Esophagus muscularis mucosa (tissue), 4 donors: ENCODE measurements around the gene ATXN10. TPM values are rescaled to one million over a fixed set of nuclear protein-coding genes. Genes with fewer than 3 reads are reported as not detected.

Experiments
- DNase-seq: peaks from one replicate; pipeline ENCODE4 v3.0.0-alpha.2; 2017; ENCODE audit errors: extremely low spot score
- H3K27ac ChIP-seq, 4 donors: fragments of 200-600 bp; sonication (generic); replicated peaks in 1 of 4; 1 replicate in 3 of 4; 2 replicates in 1 of 4; pipeline ENCODE4 v1.5.1; 2016 to 2019; ENCODE audit warnings: mild to moderate bottlenecking in 1 of 4
- H3K27me3 ChIP-seq, 4 donors: fragments of 200-600 bp; sonication (generic); one replicate each; pipeline versions ENCODE4 v1.5.1 to v1.6.0; 2016 to 2019
- H3K36me3 ChIP-seq, 4 donors: fragments of 200-600 bp; sonication (generic); one replicate each; pipeline ENCODE4 v1.5.1; 2016 to 2019
- H3K4me1 ChIP-seq, 4 donors: fragments of 200-600 bp; sonication (generic); one replicate each; pipeline ENCODE4 v1.5.1; 2016 to 2019
- H3K4me3 ChIP-seq, 4 donors: fragments of 200-600 bp; sonication (generic); 1 replicate in 2 of 4; 2 replicates in 2 of 4; pipeline ENCODE4 v1.5.1; 2016 to 2019; ENCODE audit warnings: mild to moderate bottlenecking in 4 of 4, moderate library complexity in 1 of 4
- H3K9me3 ChIP-seq, 4 donors: fragments of 200-600 bp; sonication (generic); 1 replicate in 3 of 4; 2 replicates in 1 of 4; pipeline ENCODE4 v1.5.1; 2016 to 2019
- EP300 ChIP-seq: sonication (generic); formaldehyde crosslinking; IDR thresholded peaks from one replicate; pipeline ENCODE4 v1.6.1; 2017; ENCODE audit warnings: antibody characterized with exemption
- POLR2A ChIP-seq: fragments of 450-650 bp; IDR thresholded peaks from one replicate; pipeline ENCODE4 v1.6.1; 2017; ENCODE audit warnings: antibody characterized with exemption, moderate library complexity, mild to moderate bottlenecking, low read depth
- POLR2AphosphoS5 ChIP-seq, 2 donors: sonication (generic); formaldehyde crosslinking; IDR thresholded peaks; one replicate each; pipeline ENCODE4 v1.6.1; 2017; ENCODE audit warnings: antibody characterized with exemption in 2 of 2
- WGBS: methylation state at CpG from one replicate; pipeline ENCODE4 v1.1.5; 2018; 5-methylcytosine and 5-hydroxymethylcytosine counted together
- intact Hi-C: fragments of 100-400 bp; cut with DNase I; formaldehyde crosslinking; loops from one replicate; pipeline ENCODE4 v1.15.1; 2023
- total RNA-seq, 4 donors: library from RNA; depleted of rRNA; stranded (reverse); fragments of >200 nt; gene quantifications; one replicate each; pipeline versions ENCODE4 v1.1.0 to v1.2.1, GENCODE V29; 2016
- TF ChIP-seq, protein P1 (sequence below), 3 experiments: fragments of 200-600 bp in 2 of 3; fragments of 450-650 bp in 1 of 3; sonication (generic) in 2 of 3; IDR thresholded peaks; one replicate each; pipeline ENCODE4 v1.5.1; 2017 to 2019; ENCODE audit warnings: antibody characterized with exemption in 3 of 3, mild to moderate bottlenecking in 2 of 3, moderate library complexity in 1 of 3

The ATXN10 gene
- total RNA-seq, 4 donors from 2014 or later, result 67.5 to 126 (median 91.2) TPM

DNA sequence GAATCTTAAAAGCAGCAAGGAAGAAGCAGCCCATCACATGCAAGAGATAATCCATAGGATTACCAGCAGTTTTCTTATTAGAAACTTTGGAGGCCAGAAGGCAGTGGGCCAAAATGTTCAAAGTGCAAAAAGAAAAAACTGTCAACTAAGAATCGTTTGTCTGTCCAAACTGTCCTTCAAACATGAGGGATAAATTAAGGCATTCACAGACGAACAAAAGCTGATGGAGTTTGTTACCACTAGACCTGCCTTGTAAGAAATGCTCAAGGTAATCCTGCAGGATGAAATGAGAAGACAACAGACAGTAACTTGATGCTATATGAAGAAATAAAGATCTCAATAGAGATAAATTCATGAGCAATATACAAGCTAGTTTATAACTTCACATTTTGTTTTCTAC is 154.9 kb downstream of the ATXN10 start:
- H3K4me1 ChIP-seq, result no peaks in the 10 kb centered on the region
- DNase-seq, result no peak
- H3K9me3 ChIP-seq, result no peaks in the 10 kb centered on the region
- no peak overlapping the region for H3K27ac ChIP-seq
- H3K4me3 ChIP-seq, result no peak overlapping the region
- H3K36me3 ChIP-seq, result peaks cover 0 to 15% (median 3%) of the 10 kb centered on the region in 4 donors
- intact Hi-C loops, result no loop called here
- no peaks in the 10 kb centered on the region for H3K27me3 ChIP-seq
- WGBS, result 97% methylated on average over 2 of the region's 2 CpGs
- TF ChIP-seq POLR2A, result no peak

DNA sequence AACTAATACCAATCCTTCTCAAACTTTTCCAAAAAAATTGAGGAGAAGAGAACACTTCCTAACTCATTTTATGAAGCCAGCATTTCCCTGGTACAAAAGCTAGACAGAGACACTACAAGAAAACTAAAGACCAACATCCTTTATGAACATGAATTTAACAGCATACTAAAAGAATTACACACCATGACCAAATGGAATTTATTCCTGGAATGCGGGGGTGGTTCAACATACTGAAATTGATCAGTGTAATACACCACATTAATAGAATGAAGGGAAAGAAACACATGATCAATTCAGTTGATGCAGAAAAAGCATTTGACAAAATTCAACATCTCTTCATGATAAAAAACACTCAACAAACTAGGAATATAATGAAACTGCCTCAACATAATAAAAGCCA is 157.2 kb downstream of the ATXN10 start:
- no peaks in the 10 kb centered on the region for H3K9me3 ChIP-seq
- H3K27ac ChIP-seq, result no peak overlapping the region
- H3K27me3 ChIP-seq, result no peaks in the 10 kb centered on the region
- WGBS, result 95% methylated on average over 1 of the region's 1 CpG
- intact Hi-C loops, result no loop called here
- no peak overlapping the region for H3K4me3 ChIP-seq
- no peak for DNase-seq
- TF ChIP-seq POLR2A, result no peak
- no peak for TF ChIP-seq POLR2AphosphoS5 (IDR thresholded peaks at IDR 0.05)
- no peak for TF ChIP-seq EP300
- TF ChIP-seq, protein P1, sequence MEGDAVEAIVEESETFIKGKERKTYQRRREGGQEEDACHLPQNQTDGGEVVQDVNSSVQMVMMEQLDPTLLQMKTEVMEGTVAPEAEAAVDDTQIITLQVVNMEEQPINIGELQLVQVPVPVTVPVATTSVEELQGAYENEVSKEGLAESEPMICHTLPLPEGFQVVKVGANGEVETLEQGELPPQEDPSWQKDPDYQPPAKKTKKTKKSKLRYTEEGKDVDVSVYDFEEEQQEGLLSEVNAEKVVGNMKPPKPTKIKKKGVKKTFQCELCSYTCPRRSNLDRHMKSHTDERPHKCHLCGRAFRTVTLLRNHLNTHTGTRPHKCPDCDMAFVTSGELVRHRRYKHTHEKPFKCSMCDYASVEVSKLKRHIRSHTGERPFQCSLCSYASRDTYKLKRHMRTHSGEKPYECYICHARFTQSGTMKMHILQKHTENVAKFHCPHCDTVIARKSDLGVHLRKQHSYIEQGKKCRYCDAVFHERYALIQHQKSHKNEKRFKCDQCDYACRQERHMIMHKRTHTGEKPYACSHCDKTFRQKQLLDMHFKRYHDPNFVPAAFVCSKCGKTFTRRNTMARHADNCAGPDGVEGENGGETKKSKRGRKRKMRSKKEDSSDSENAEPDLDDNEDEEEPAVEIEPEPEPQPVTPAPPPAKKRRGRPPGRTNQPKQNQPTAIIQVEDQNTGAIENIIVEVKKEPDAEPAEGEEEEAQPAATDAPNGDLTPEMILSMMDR (IDR thresholded peaks at IDR 0.05), result no peak
- H3K4me1 ChIP-seq, result no peaks in the 10 kb centered on the region
- peaks cover 0 to 16% (median 7%) of the 10 kb centered on the region in 4 donors for H3K36me3 ChIP-seq

DNA sequence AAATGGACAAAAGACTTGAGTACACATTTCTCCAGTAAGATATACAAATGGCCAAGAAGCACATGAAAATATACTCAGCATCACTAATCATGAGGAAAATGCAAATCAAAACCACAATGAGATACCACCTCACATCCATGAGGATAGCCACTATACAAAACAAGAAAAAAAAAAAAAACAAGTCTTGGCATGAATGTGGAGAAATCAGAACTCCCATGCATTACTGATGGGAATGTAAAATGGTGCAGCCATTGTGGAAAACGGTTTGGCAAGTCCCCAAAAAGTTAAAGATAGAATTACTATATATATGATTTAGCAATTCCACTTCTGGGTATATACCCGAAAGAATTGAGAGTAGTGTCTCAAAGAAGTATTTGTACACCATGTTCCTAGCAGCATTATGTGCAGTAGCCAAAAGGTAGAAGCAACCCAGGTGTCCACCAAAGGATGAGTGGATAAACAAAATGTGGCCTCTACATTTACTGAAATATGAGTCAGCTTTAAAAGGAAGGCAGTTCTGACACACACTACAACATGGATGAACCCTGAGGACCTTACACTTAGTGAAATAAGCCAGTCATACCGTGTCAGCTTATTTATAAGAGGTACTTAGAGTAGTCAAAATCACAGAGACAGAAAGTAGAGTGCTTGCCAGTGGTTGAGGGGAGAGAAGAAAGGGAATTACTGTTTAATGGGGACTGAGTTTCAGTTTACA is 159.1 kb downstream of the ATXN10 start:
- intact Hi-C loops, result loop anchor here (10.0 kb wide), 2 partner anchors 186 to 256 kb away; no protein-coding TSS in a partner anchor
- H3K36me3 ChIP-seq, result peaks cover 0 to 31% (median 17%) of the 10 kb centered on the region in 4 donors
- H3K4me1 ChIP-seq, result no peaks in the 10 kb centered on the region
- no peaks in the 10 kb centered on the region for H3K27me3 ChIP-seq
- TF ChIP-seq, protein P1 (IDR thresholded peaks at IDR 0.05), result no peak
- TF ChIP-seq POLR2AphosphoS5 (IDR thresholded peaks at IDR 0.05) (no peak), POLR2A (no peak), EP300 (no peak)
- no peak overlapping the region for H3K4me3 ChIP-seq
- H3K9me3 ChIP-seq, result no peaks in the 10 kb centered on the region
- DNase-seq, result no peak
- WGBS, result 62% methylated on average over 3 of the region's 3 CpGs
- H3K27ac ChIP-seq, result no peak overlapping the region

DNA sequence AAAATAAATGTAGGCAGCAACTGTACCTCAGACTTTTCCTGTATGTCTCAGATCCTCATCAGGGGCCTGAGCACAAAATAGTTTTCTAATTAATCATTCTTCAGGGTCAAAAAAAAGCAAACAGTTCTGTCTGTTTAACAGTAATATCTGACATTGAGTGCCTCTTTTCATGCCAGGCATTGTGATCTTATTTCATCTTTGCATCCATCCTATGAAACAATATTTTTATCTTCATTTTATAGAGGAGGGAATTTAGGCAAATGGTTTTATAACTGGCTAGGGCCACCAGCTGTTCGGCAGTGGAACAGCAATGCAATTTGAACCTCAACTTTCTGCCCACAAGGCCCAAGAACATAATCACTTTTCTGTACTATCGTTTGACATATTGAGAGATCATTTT is 159.8 kb downstream of the ATXN10 start:
- Histone ChIP-seq H3K9me3 (no peaks in the 10 kb centered on the region), H3K36me3 (peaks cover 0 to 31% (median 15%) of the 10 kb centered on the region in 4 donors), H3K27me3 (no peaks in the 10 kb centered on the region), H3K4me3 (no peak overlapping the region), H3K27ac (no peak overlapping the region), H3K4me1 (no peaks in the 10 kb centered on the region)
- WGBS, result 37% methylated on average over 2 of the region's 2 CpGs
- intact Hi-C loops, result loop anchor here (10.0 kb wide), 2 partner anchors 187 to 257 kb away; no protein-coding TSS in a partner anchor
- TF ChIP-seq POLR2AphosphoS5 (IDR thresholded peaks at IDR 0.05) (no peak), POLR2A (no peak), EP300 (no peak)
- TF ChIP-seq, protein P1 (IDR thresholded peaks at IDR 0.05), result peak; percentile 31 to 47 (median 34)
- no peak for DNase-seq

DNA sequence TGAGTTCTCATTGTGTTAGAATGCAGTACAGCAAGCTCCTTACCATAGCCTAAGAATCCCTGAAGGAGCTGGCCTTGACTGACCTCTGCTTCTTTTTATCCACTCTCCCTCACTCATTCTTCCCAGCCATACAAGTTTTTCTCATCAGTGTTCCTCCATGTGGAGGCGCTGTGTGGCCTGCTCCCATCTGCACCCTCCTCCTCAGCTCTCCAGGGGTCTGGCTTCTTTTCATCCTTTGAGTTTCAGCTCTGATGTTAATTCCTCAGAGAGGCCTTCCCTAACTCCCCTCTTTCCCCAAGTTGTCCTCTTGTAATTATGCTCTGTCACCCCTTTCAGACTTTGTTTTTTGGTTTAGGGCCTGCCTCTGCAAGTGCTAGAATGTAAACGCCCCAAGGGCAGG is 160.5 kb downstream of the ATXN10 start:
- intact Hi-C loops, result loop anchor here (10.0 kb wide), 2 partner anchors 187 to 257 kb away; no protein-coding TSS in a partner anchor
- 89% methylated on average over 2 of the region's 2 CpGs for WGBS
- H3K4me3 ChIP-seq, result no peak overlapping the region

More for the DNA sequence above, 160.5 kb downstream of the ATXN10 start:
- no peak for DNase-seq
- TF ChIP-seq POLR2AphosphoS5 (IDR thresholded peaks at IDR 0.05) (no peak), POLR2A (no peak), EP300 (no peak)
- TF ChIP-seq, protein P1 (IDR thresholded peaks at IDR 0.05), result no peak
- no peaks in the 10 kb centered on the region for H3K9me3 ChIP-seq
- H3K4me1 ChIP-seq, result no peaks in the 10 kb centered on the region
- H3K27ac ChIP-seq, result no peak overlapping the region
- no peaks in the 10 kb centered on the region for H3K27me3 ChIP-seq
- peaks cover 0 to 32% (median 13%) of the 10 kb centered on the region in 4 donors for H3K36me3 ChIP-seq
